Ascending aorta (tissue), 2 donors: ENCODE measurements around the gene SQSTM1. TPM values are rescaled to one million over a fixed set of nuclear protein-coding genes. Genes with fewer than 3 reads are reported as not detected.

Experiments
- DNase-seq, 2 donors: peaks; one replicate each; pipeline ENCODE4 v3.0.0-alpha.2; 2019; ENCODE audit warnings: low spot score in 2 of 2
- H3K27ac ChIP-seq, 2 donors: fragments of 200-600 bp; sonication (generic); one replicate each; pipeline ENCODE4 v1.5.1; 2016 to 2017; ENCODE audit warnings: mild to moderate bottlenecking in 1 of 2
- H3K27me3 ChIP-seq: fragments of 200-600 bp; sonication (generic); one replicate; pipeline ENCODE4 v1.5.1; 2017
- H3K36me3 ChIP-seq, 2 donors: fragments of 200-600 bp; sonication (generic); one replicate each; pipeline ENCODE4 v1.5.1; 2016
- H3K4me1 ChIP-seq, 2 donors: fragments of 200-600 bp; sonication (generic); one replicate each; pipeline ENCODE4 v1.5.1; 2016 to 2017; ENCODE audit warnings: mild to moderate bottlenecking in 1 of 2
- H3K4me3 ChIP-seq, 2 donors: fragments of 200-600 bp; sonication (generic); one replicate each; pipeline ENCODE4 v1.5.1; 2016 to 2017; ENCODE audit warnings: mild to moderate bottlenecking in 1 of 2
- H3K9me3 ChIP-seq, 2 donors: fragments of 200-600 bp; sonication (generic); one replicate each; pipeline ENCODE4 v1.5.1; 2016
- CTCF ChIP-seq, 3 experiments: fragments of 200-600 bp in 2 of 3; fragments of 450-650 bp in 1 of 3; sonication (generic) in 2 of 3; IDR thresholded peaks; one replicate each; pipeline ENCODE4 v1.5.1; 2016 to 2019; ENCODE audit warnings: antibody characterized with exemption in 3 of 3, mild to moderate bottlenecking in 1 of 3, moderate library complexity in 1 of 3
- intact Hi-C: fragments of 100-400 bp; cut with DNase I; formaldehyde crosslinking; loops from one replicate; pipeline ENCODE4 v1.15.1; 2023
- total RNA-seq: library from RNA; depleted of rRNA; stranded (reverse); fragments of >200 nt; gene quantifications from one replicate; pipeline ENCODE4 v1.1.0, GENCODE V29; 2016

Gene SQSTM1
- total RNA-seq, 1 donor from 2014 or later, result 476 TPM

- H3K9me3 ChIP-seq, result no peaks in the 10 kb centered on the region
- no peaks in the 10 kb centered on the region for H3K27me3 ChIP-seq
- DNase-seq, result no peak
- peaks cover 8 to 19% of the 10 kb centered on the region in 2 donors for H3K4me1 ChIP-seq
- H3K36me3 ChIP-seq, result peaks cover 0 to 6% of the 10 kb centered on the region in 2 donors
- no peak overlapping the region for H3K27ac ChIP-seq
- TF ChIP-seq CTCF (IDR thresholded peaks at IDR 0.05), result no peak
- intact Hi-C loops, result no loop called here
- H3K4me3 ChIP-seq, result no peak overlapping the region
These were observed 6.6 kb upstream of the SQSTM1 start for GRCh38 chr5:179814090-179814489.

- Histone ChIP-seq H3K4me1 (peaks cover 16 to 27% of the 10 kb centered on the region in 2 donors), H3K27me3 (no peaks in the 10 kb centered on the region), H3K4me3 (no peak overlapping the region), H3K27ac (no peak overlapping the region), H3K9me3 (no peaks in the 10 kb centered on the region), H3K36me3 (peaks cover 0 to 6% of the 10 kb centered on the region in 2 donors)
- intact Hi-C loops, result loop anchor here (5.0 kb wide), 2 partner anchors 118 to 258 kb away; partner anchors contain the start of gene CANX
- TF ChIP-seq CTCF (IDR thresholded peaks at IDR 0.05), result no peak
- no peak for DNase-seq
These were observed 5.0 kb upstream of the SQSTM1 start for GRCh38 chr5:179815491-179816249.

- H3K4me1 ChIP-seq, result peaks cover 16 to 27% of the 10 kb centered on the region in 2 donors
- H3K27ac ChIP-seq, result peak overlapping the region in 1 of 2 donors; percentile 47
- H3K36me3 ChIP-seq, result peaks cover 0 to 6% of the 10 kb centered on the region in 2 donors
- TF ChIP-seq CTCF (IDR thresholded peaks at IDR 0.05), result no peak
- H3K27me3 ChIP-seq, result no peaks in the 10 kb centered on the region
- no peaks in the 10 kb centered on the region for H3K9me3 ChIP-seq
- peak overlapping the region; percentile 58 to 68 for H3K4me3 ChIP-seq
- intact Hi-C loops, result loop anchor here (5.0 kb wide), 2 partner anchors 119 to 259 kb away; partner anchors contain the start of gene CANX
- DNase-seq, result no peak
These were observed 4.3 kb upstream of the SQSTM1 start for GRCh38 chr5:179816401-179816795.

GRCh38 chr5:179816796-179817469 lies 3.8 kb upstream of the SQSTM1 start:
- peak in 1 of 3 experiments; percentile 19 for TF ChIP-seq CTCF (IDR thresholded peaks at IDR 0.05)
- peaks cover 16 to 28% of the 10 kb centered on the region in 2 donors for H3K4me1 ChIP-seq
- H3K9me3 ChIP-seq, result no peaks in the 10 kb centered on the region
- peak overlapping the region; percentile 47 to 100 for H3K27ac ChIP-seq
- no peaks in the 10 kb centered on the region for H3K27me3 ChIP-seq
- peaks cover 0 to 6% of the 10 kb centered on the region in 2 donors for H3K36me3 ChIP-seq
- DNase-seq, result no peak
- H3K4me3 ChIP-seq, result peak overlapping the region; percentile 58 to 68
- intact Hi-C loops, result loop anchor here (5.0 kb wide), 2 partner anchors 120 to 260 kb away; partner anchors contain the start of gene CANX

- Histone ChIP-seq H3K9me3 (no peaks in the 10 kb centered on the region), H3K36me3 (peaks cover 2 to 4% of the 10 kb centered on the region in 2 donors), H3K27ac (peak overlapping the region; percentile 47 to 100), H3K4me1 (peaks cover 20 to 33% of the 10 kb centered on the region in 2 donors), H3K27me3 (no peaks in the 10 kb centered on the region), H3K4me3 (peak overlapping the region; percentile 58 to 68)
- DNase-seq, result no peak
- intact Hi-C loops, result loop anchor here (5.0 kb wide), 2 partner anchors 120 to 260 kb away; partner anchors contain the start of gene CANX
- no peak for TF ChIP-seq CTCF (IDR thresholded peaks at IDR 0.05)
These were observed 3.2 kb upstream of the SQSTM1 start for GRCh38 chr5:179817470-179817840.
